WTC11 (cell line): ENCODE data around the gene SLC44A3.

ENCODE experiments used
- CTCF ChIP-seq: fragments of 200-600 bp; IDR thresholded peaks from 2 replicates; pipeline ENCODE4 v1.8.0; 2022; ENCODE audit warnings: antibody characterized with exemption
- E2F1 ChIP-seq: sonication (generic); formaldehyde crosslinking; IDR thresholded peaks from 2 replicates; pipeline ENCODE4 v1.8.0; 2022; ENCODE audit warnings: mild to moderate bottlenecking, missing genetic modification reagents
- SMAD3 ChIP-seq: sonication (generic); formaldehyde crosslinking; IDR thresholded peaks from 2 replicates; pipeline ENCODE4 v1.8.0; 2022; ENCODE audit warnings: missing genetic modification reagents, mild to moderate bottlenecking, borderline replicate concordance
- ZNF232 ChIP-seq: sonication (generic); formaldehyde crosslinking; IDR thresholded peaks from 2 replicates; pipeline ENCODE4 v1.8.0; 2022; ENCODE audit warnings: mild to moderate bottlenecking, missing genetic modification reagents

GRCh38 chr1:94821636-94822305 is 1.6 kb downstream of the SLC44A3 start:
- TF ChIP-seq CTCF (no peak), ZNF232 (no peak), E2F1 (CRISPR knock-in tag) (no peak), SMAD3 (CRISPR knock-in tag) (no peak)
